A673 (cell line): ENCODE results near the gene VAV2. TPM values are rescaled to one million over a fixed set of nuclear protein-coding genes. Genes with fewer than 3 reads are reported as not detected.

Experiments used
- BruUV-seq: library from RNA; stranded (reverse); fragments of 400-500 nt; replicated peaks from 2 replicates; lab custom pipeline; 2021; lab: Mats Ljungman, UMichigan
- CTCF ChIA-PET: fragments of 300-600 bp; sonication (Branson Sonifier 250); formaldehyde crosslinking; loops from one replicate; lab custom pipeline; 2022; ENCODE audit warnings: antibody characterized with exemption; lab: Charles Lee
- POLR2A ChIA-PET: fragments of 300-600 bp; sonication (Branson Sonifier 250); formaldehyde crosslinking; loops from one replicate; lab custom pipeline; 2022; ENCODE audit warnings: antibody characterized with exemption; ENCODE audit not compliant: low non-redundant PET; lab: Charles Lee
- DNase-seq: peaks from one replicate; pipeline ENCODE4 v3.0.0-alpha.2; 2015; ENCODE audit warnings: low spot score
- H3K27ac ChIP-seq: fragments of 200-600 bp; sonication (generic); 2 replicates; pipeline ENCODE4 v1.5.1; 2016; ENCODE audit warnings: mixed run types, low read depth, mild to moderate bottlenecking, mixed read lengths, antibody characterized with exemption, low read length; ENCODE audit not compliant: poor library complexity, severe bottlenecking
- H3K27me3 ChIP-seq: fragments of 200-600 bp; sonication (generic); replicated peaks from 2 replicates; pipeline ENCODE4 v1.6.1; 2017; ENCODE audit warnings: mixed run types, low read depth, mild to moderate bottlenecking, mixed read lengths, antibody characterized with exemption, low read length; ENCODE audit not compliant: insufficient read depth, poor library complexity
- H3K36me3 ChIP-seq: fragments of 200-600 bp; sonication (generic); 2 replicates; pipeline ENCODE4 v1.6.1; 2016; ENCODE audit warnings: mixed run types, mild to moderate bottlenecking, mixed read lengths, antibody characterized with exemption, low read length; ENCODE audit not compliant: insufficient read depth, poor library complexity, severe bottlenecking
- H3K4me1 ChIP-seq: fragments of 200-600 bp; sonication (generic); 2 replicates; pipeline ENCODE4 v1.6.1; 2017; ENCODE audit warnings: mixed run types, mild to moderate bottlenecking, mixed read lengths, antibody characterized with exemption, low read length; ENCODE audit not compliant: insufficient read depth, poor library complexity, severe bottlenecking
- H3K4me3 ChIP-seq: fragments of 200-600 bp; sonication (generic); 2 replicates; pipeline ENCODE4 v1.5.1; 2016; ENCODE audit warnings: low read depth, mixed run types, mild to moderate bottlenecking, mixed read lengths, low read length; ENCODE audit not compliant: poor library complexity, severe bottlenecking
- H3K9me3 ChIP-seq: fragments of 200-600 bp; sonication (generic); 2 replicates; pipeline ENCODE4 v1.6.1; 2016; ENCODE audit warnings: mixed run types, low read depth, mild to moderate bottlenecking, mixed read lengths, antibody characterized with exemption, low read length; ENCODE audit not compliant: poor library complexity, severe bottlenecking
- CTCF ChIP-seq: fragments of 300-800, 200-600 bp; sonication (generic); conservative IDR thresholded peaks from 2 replicates; pipeline ENCODE4 v1.5.1; 2017; ENCODE audit warnings: low read depth, mild to moderate bottlenecking, antibody characterized with exemption, low read length, moderate library complexity, mixed read lengths
- EZH2 ChIP-seq: fragments of 200-600 bp; sonication (generic); IDR thresholded peaks from 2 replicates; pipeline ENCODE4 v1.6.1; 2017; ENCODE audit warnings: borderline replicate concordance, low read depth, mild to moderate bottlenecking, mixed read lengths, antibody characterized with exemption, low read length; ENCODE audit not compliant: poor library complexity, severe bottlenecking
- intact Hi-C: fragments of 100-400 bp; cut with micrococcal nuclease; formaldehyde crosslinking; loops from one replicate; pipeline ENCODE4 v1.10.0; 2022; ENCODE audit not compliant: unreplicated experiment
- total RNA-seq: library from RNA; stranded (reverse); gene quantifications from 2 replicates; pipeline ENCODE4 v1.2.3, GENCODE V29; 2021

The VAV2 gene
- total RNA-seq, 1 experiment from 2014 or later = 16.4 TPM

GRCh38 chr9:133928248-133928764 is 63.8 kb downstream of the VAV2 start:
- intact Hi-C loops = no loop called here

GRCh38 chr9:133927041-133927440 is 65.1 kb downstream of the VAV2 start:
- H3K27me3 ChIP-seq = no peaks in the 10 kb centered on the region
- CTCF ChIA-PET = no interaction called here
- H3K9me3 ChIP-seq = no peaks in the 10 kb centered on the region
- intact Hi-C loops = no loop called here
- no peak overlapping the region for H3K27ac ChIP-seq
- BruUV-seq = no TSS peak
- no peak overlapping the region for H3K4me3 ChIP-seq
- no peaks in the 10 kb centered on the region for H3K36me3 ChIP-seq
- no peaks in the 10 kb centered on the region for H3K4me1 ChIP-seq
- no peak for DNase-seq
- POLR2A ChIA-PET = no interaction called here
- no peak for TF ChIP-seq CTCF
- TF ChIP-seq EZH2 = no peak

More at GRCh38 chr9:133928248-133928764, 63.8 kb downstream of the VAV2 start:
- TF ChIP-seq CTCF (no peak), EZH2 (no peak)
- Histone ChIP-seq H3K27me3 (no peaks in the 10 kb centered on the region), H3K27ac (no peak overlapping the region), H3K9me3 (no peaks in the 10 kb centered on the region), H3K36me3 (no peaks in the 10 kb centered on the region), H3K4me3 (no peak overlapping the region), H3K4me1 (no peaks in the 10 kb centered on the region)
- ChIA-PET CTCF (no interaction called here), POLR2A (no interaction called here)
- DNase-seq = no peak
- no TSS peak for BruUV-seq

GRCh38 chr9:133926165-133926856 is 65.8 kb downstream of the VAV2 start:
- TF ChIP-seq EZH2 = no peak
- TF ChIP-seq CTCF = no peak
- DNase-seq = no peak
- H3K4me1 ChIP-seq = no peaks in the 10 kb centered on the region
- no peaks in the 10 kb centered on the region for H3K36me3 ChIP-seq
- H3K27me3 ChIP-seq = no peaks in the 10 kb centered on the region
- H3K4me3 ChIP-seq = no peak overlapping the region
- ChIA-PET POLR2A (no interaction called here), CTCF (no interaction called here)
- BruUV-seq = no TSS peak
- no peak overlapping the region for H3K27ac ChIP-seq
- no peaks in the 10 kb centered on the region for H3K9me3 ChIP-seq
- intact Hi-C loops = no loop called here
